Adrenal gland (tissue), 12 donors: ENCODE measurements around the gene ATF6. TPM values are rescaled to one million over a fixed set of nuclear protein-coding genes. Genes with fewer than 3 reads are reported as not detected.
"Not testable (repeated sequence)": the region's sequence is repeated elsewhere in the genome, so short reads cannot be mapped to it uniquely, and the experiment has no call there.

Source experiments
- DNase-seq, 7 donors: peaks; one replicate each; pipeline ENCODE4 v3.0.0-alpha.2; 2019 to 2020
- H3K27ac ChIP-seq, 5 donors: fragments of 200-600 bp; sonication (generic) in 4 of 5; 1 replicate in 3 of 5; 2 replicates in 2 of 5; pipeline versions ENCODE4 v1.5.1 to v1.8.0; 2016 to 2020; ENCODE audit warnings: mild to moderate bottlenecking in 1 of 5
- H3K27me3 ChIP-seq: fragments of 200-600 bp; 2 replicates; pipeline ENCODE4 v1.8.0; 2021
- H3K36me3 ChIP-seq, 2 donors: fragments of 200-600 bp; replicated peaks in 1 of 2; 1 replicate in 1 of 2; 2 replicates in 1 of 2; pipeline versions ENCODE4 v1.5.1 to v1.8.0; 2018 to 2022
- H3K4me1 ChIP-seq, 2 donors: fragments of 200-600 bp; replicated peaks in 1 of 2; 1 replicate in 1 of 2; 2 replicates in 1 of 2; pipeline versions ENCODE4 v1.5.1 to v1.8.0; 2018 to 2021
- H3K4me3 ChIP-seq, 4 donors: fragments of 200-600 bp; sonication (generic) in 3 of 4; one replicate each; pipeline ENCODE4 v1.5.1; 2016 to 2018
- H3K9me3 ChIP-seq, 3 donors: fragments of 200-600 bp; sonication (generic) in 1 of 3; replicated peaks in 1 of 3; 1 replicate in 2 of 3; 2 replicates in 1 of 3; pipeline versions ENCODE4 v1.5.1 to v1.8.0; 2016 to 2021
- POLR2A ChIP-seq, 2 donors: fragments of 450-650 bp; IDR thresholded peaks; one replicate each; pipeline ENCODE4 v1.6.1; 2017; ENCODE audit warnings: antibody characterized with exemption in 2 of 2, mild to moderate bottlenecking in 2 of 2, moderate library complexity in 1 of 2
- WGBS, 4 donors: extraction: QIAGEN DNeasy Blood & Tissue Kit in 2 of 4; methylation state at CpG; one replicate each; pipeline versions ENCODE4 v1.1.5 to v1.1.7; 2013 to 2017; 5-methylcytosine and 5-hydroxymethylcytosine counted together
- intact Hi-C, 2 donors: fragments of 100-400 bp; cut with DNase I; formaldehyde crosslinking; loops; one replicate each; pipeline versions ENCODE4 v1.14.1 to v1.15.0; 2022 to 2023
- polyA plus RNA-seq, 3 donors: library from polyadenylated mRNA; stranded (reverse); fragments of 200-250 nt in 2 of 3; fragments of 350-450 nt in 1 of 3; fragmentation: Illumina TruSeq in 1 of 3; extraction: RNeasy Lipid Tissue Mini Kit (QIAGEN cat#74804) in 1 of 3; gene quantifications; one replicate each; pipeline ENCODE4 v1.2.3, GENCODE V29; 2013 to 2014
- total RNA-seq, 9 donors: library from RNA; depleted of rRNA in 4 of 9; stranded (reverse); fragments of >200 nt in 4 of 9; fragments of 120-200 nt in 1 of 9; fragmentation: NEBNext Ultra II Directional in 1 of 9; extraction: Animal tissue kit (Norgen Biotek cat#: 25700) in 1 of 9; gene quantifications; one replicate each; pipeline versions ENCODE4 v1.1.0 to v1.2.4, GENCODE V29; 2013 to 2023
- TF ChIP-seq, protein P1 (sequence below), 6 experiments: fragments of 450-650 bp in 4 of 6; fragments of 200-600 bp in 2 of 6; sonication (generic) in 1 of 6; IDR thresholded peaks; 1 replicate in 5 of 6; 2 replicates in 1 of 6; pipeline versions ENCODE4 v1.5.1 to v1.8.0; 2016 to 2021; ENCODE audit warnings: antibody characterized with exemption in 6 of 6, mild to moderate bottlenecking in 2 of 6, moderate library complexity in 1 of 6
- donor health status: healthy with polysubstance abuse.
- donor health status: Bipolar disorder and iron deficiency.
- donor health status: DM: yes; HTN: yes; CAD: no.
- donor health status: DM: no; HTN: no; CAD: no.
- donor health status: DM: no; HTN: no; CAD: no.
- donor health status: DM: yes; HTN: yes; CAD: no.

ATF6 gene
- total and polyA plus RNA-seq, 12 donors = 3.5 to 34.2 (median 28.0) TPM

DNA sequence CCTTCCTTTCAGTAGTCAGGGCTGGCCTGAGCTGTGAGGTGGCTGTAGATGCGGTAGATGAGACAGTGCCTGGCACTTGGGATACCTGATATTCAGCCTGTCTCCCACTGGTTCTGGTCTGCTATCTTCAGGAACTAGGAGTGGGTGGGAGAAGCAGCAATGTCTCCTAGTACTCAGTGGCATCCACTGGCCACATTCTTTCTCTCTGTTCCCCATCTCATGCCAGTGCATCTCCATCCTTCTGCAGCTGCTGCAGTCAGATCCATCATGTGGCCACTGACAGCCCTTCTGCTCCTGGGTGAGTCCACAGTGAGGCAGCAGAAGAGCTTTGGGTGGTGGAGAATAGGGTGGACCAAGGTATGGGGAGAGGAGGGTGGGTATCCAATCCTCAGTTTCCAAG, 43.7 kb upstream of the ATF6 start:
- no peaks in the 10 kb centered on the region for H3K36me3 ChIP-seq
- H3K27me3 ChIP-seq = peaks cover 14% of the 10 kb centered on the region
- TF ChIP-seq POLR2A (IDR thresholded peaks at IDR 0.05) = no peak
- TF ChIP-seq, protein P1, sequence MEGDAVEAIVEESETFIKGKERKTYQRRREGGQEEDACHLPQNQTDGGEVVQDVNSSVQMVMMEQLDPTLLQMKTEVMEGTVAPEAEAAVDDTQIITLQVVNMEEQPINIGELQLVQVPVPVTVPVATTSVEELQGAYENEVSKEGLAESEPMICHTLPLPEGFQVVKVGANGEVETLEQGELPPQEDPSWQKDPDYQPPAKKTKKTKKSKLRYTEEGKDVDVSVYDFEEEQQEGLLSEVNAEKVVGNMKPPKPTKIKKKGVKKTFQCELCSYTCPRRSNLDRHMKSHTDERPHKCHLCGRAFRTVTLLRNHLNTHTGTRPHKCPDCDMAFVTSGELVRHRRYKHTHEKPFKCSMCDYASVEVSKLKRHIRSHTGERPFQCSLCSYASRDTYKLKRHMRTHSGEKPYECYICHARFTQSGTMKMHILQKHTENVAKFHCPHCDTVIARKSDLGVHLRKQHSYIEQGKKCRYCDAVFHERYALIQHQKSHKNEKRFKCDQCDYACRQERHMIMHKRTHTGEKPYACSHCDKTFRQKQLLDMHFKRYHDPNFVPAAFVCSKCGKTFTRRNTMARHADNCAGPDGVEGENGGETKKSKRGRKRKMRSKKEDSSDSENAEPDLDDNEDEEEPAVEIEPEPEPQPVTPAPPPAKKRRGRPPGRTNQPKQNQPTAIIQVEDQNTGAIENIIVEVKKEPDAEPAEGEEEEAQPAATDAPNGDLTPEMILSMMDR (IDR thresholded peaks at IDR 0.05) = no peak
- WGBS, 4 donors = 82 to 100% (median 95%) methylated on average over 1 of the region's 1 CpG
- H3K9me3 ChIP-seq = no peaks in the 10 kb centered on the region
- DNase-seq = no peak
- H3K27ac ChIP-seq = no peak overlapping the region
- intact Hi-C loops = no loop called here
- H3K4me1 ChIP-seq = peaks cover 0 to 10% of the 10 kb centered on the region in 2 donors
- H3K4me3 ChIP-seq = no peak overlapping the region

DNA sequence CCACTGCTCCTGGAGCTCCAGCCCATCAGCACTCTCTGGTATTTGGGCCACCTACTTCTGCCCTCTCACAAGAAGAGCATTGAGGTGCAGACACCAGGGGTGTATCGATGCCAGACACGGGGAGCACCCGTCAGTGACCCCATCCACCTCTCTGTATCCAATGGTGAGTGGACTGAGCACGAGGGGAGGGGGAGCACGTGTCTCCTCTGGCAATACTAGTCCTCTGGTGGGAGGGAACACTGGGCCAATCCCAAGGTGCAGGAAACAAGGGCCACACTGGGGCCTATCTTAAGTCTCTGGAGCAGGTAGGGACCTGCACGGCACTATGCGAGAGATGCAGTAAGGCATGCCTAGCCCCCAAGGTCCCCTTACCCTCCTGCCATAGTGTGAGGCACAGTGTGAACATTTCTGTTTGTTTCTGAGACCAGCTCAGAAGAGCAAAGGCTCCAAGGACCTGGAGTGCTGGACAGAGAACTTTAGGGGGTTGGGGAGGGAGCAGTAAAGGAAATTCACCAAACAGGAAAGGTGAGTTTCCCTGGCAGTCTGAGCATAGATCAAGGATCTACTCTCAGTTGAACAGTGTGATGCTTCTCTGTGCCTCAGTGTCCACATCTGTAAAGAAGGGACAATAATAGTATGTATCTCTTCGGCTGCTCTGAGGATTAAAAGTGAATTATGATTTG, 42.5 kb upstream of the ATF6 start:
- H3K36me3 ChIP-seq = no peaks in the 10 kb centered on the region
- H3K4me3 ChIP-seq = no peak overlapping the region
- H3K9me3 ChIP-seq = no peaks in the 10 kb centered on the region
- no peak overlapping the region for H3K27ac ChIP-seq
- no peak for DNase-seq
- 77 to 82% (median 79%) methylated on average over 6 to 8 of the region's 8 CpGs for WGBS, 4 donors
- no peak for TF ChIP-seq POLR2A (IDR thresholded peaks at IDR 0.05)
- TF ChIP-seq, protein P1 (IDR thresholded peaks at IDR 0.05) = no peak
- intact Hi-C loops = no loop called here
- peaks cover 14% of the 10 kb centered on the region for H3K27me3 ChIP-seq
- H3K4me1 ChIP-seq = peaks cover 0 to 10% of the 10 kb centered on the region in 2 donors

DNA sequence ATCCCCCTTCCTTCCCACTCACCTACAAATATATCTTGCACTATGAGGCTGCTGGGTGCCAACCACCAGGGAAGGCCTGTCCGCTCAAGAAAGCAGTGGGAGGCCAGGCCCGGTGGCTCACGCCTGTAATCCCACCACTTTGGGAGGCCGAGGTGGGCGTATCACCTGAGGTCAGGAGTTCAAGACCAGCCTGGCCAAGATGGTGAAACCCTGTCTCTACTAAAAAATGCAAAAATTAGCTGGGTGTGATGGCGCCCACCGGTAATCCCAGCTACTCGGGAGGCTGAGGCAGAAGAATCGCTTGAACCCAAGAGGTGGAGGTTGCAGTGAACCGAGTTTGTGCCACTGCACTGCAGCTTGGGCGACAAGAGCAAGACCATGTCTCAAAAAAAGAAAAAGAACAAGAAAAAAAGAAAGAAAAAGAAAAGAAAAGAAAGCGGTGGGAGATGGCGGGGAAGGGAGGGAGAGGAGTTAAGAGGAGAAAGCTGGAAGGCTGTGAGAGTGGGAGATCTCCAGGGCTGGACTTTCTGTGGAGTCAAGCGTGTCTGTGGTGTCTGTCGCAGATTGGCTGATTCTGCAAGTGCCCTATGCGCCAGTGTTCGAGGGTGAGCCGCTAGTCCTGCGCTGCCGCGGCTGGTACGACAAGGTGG, 40.7 kb upstream of the ATF6 start:
- intact Hi-C loops, H3K36me3 ChIP-seq, DNase-seq, H3K9me3 ChIP-seq, H3K4me1 ChIP-seq: not testable (repeated sequence)
- WGBS, 4 donors = 41 to 46% (median 44%) methylated on average over 16 to 22 of the region's 22 CpGs
- H3K27ac ChIP-seq = peak overlapping the region in 2 of 5 donors; percentile 81 to 88
- H3K27me3 ChIP-seq = peaks cover 14% of the 10 kb centered on the region
- peak overlapping the region in 1 of 4 donors; percentile 67 for H3K4me3 ChIP-seq

DNA sequence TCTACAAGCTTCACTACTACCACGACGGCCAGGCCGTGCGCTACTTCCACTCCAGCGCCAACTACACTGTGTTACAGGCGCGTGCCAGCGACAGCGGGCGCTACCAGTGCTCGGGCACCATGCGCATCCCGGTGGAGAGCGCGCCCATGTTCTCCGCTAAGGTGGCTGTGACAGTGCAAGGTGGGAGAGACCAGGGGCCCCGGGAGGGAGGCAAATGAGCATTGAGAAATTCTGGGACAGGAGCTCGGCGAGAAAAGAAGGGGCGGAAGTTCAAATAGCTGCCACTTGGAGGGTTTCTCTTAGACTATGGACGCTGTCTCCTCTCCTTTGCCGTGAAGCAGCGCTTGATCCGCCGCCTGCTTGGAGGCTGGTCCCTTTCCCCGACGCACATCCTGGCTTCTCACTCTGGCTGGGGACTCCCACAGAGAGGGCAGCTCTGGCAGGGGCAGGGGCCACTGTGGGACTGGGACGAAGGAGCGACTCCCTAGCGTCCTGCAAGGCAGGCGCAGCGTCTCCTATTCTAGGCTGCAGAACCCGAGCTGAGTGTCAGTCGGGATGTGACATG, 40.1 kb upstream of the ATF6 start:
- intact Hi-C loops = no loop called here
- peaks cover 0 to 10% of the 10 kb centered on the region in 2 donors for H3K4me1 ChIP-seq
- peak in 6 of 7 donors; percentile 17 to 55 (median 34) for DNase-seq
- WGBS, 4 donors = 0 to 1% (median 0%) methylated on average over 10 to 34 of the region's 34 CpGs
- H3K27me3 ChIP-seq = peaks cover 14% of the 10 kb centered on the region
- peak overlapping the region in 3 of 4 donors; percentile 16 to 67 (median 52) for H3K4me3 ChIP-seq
- peak overlapping the region in 4 of 5 donors; percentile 48 to 88 (median 66) for H3K27ac ChIP-seq
- no peaks in the 10 kb centered on the region for H3K36me3 ChIP-seq
- TF ChIP-seq, protein P1 (IDR thresholded peaks at IDR 0.05) = peak in 3 of 6 experiments; percentile 13 to 33 (median 27)
- TF ChIP-seq POLR2A (IDR thresholded peaks at IDR 0.05) = no peak
- H3K9me3 ChIP-seq = no peaks in the 10 kb centered on the region
